GM12878 (cell line): ENCODE results near the gene RAD23B. TPM values are rescaled to one million over a fixed set of nuclear protein-coding genes. Genes with fewer than 3 reads are reported as not detected.

Source experiments
- ATAC-seq: fragments of 200-7000 bp; cut with Tn5 transposase; 3 replicates; pipeline ENCODE4 v1.9.1; 2020; ENCODE audit warnings: mild to moderate bottlenecking, moderate library complexity
- BruUV-seq: library from RNA; stranded (reverse); fragments of 400-500 nt; replicated peaks from 2 replicates; lab custom pipeline; 2021; lab: Mats Ljungman, UMichigan
- CTCF ChIA-PET: fragments of 300-600 bp; sonication (Branson Sonifier 250); formaldehyde crosslinking; extraction: SDS; loops from one replicate; lab custom pipeline; 2021; ENCODE audit warnings: inconsistent platforms; lab: Yijun Ruan, JAX
- POLR2A ChIA-PET: fragments of 350-600 bp; formaldehyde crosslinking; extraction: SDS; loops from one replicate; lab custom pipeline; 2021; ENCODE audit warnings: inconsistent platforms; lab: Charles Lee
- RAD21 ChIA-PET: fragments of 300-600 bp; sonication (Branson Sonifier 250); formaldehyde crosslinking; loops from one replicate; lab custom pipeline; 2023; ENCODE audit warnings: antibody characterized with exemption; ENCODE audit not compliant: unreplicated experiment; lab: Charles Lee
- SMC1A ChIA-PET: fragments of 300-600 bp; sonication (Branson Sonifier 250); formaldehyde crosslinking; loops from one replicate; lab custom pipeline; 2023; ENCODE audit not compliant: unreplicated experiment, uncharacterized antibody; lab: Charles Lee
- DNase-seq: peaks from one replicate; pipeline ENCODE4 v3.0.0-alpha.2; 2011; ENCODE audit warnings: low read depth, low spot score
- FAIRE-seq: peaks from 3 replicates; lab custom pipeline; 2011; peaks lifted over from hg19 to GRCh38; lab: Jason Lieb, UNC
- H2AFZ ChIP-seq: 2 replicates; pipeline ENCODE4 v1.6.0; 2011; ENCODE audit warnings: low read depth, low read length, control low read depth; ENCODE audit not compliant: control insufficient read depth
- H3K27ac ChIP-seq: 2 replicates; pipeline ENCODE4 v1.5.1; 2011; ENCODE audit warnings: control low read depth; ENCODE audit not compliant: control insufficient read depth, insufficient read depth
- H3K27me3 ChIP-seq, 2 experiments: replicated peaks in 1 of 2; 2 replicates each; pipeline versions ENCODE4 v1.6.0 to v1.6.1; 2011; ENCODE audit warnings: low read length in 1 of 2; ENCODE audit not compliant: control insufficient read depth in 2 of 2, insufficient read depth in 2 of 2
- H3K36me3 ChIP-seq, 2 experiments: 2 replicates each; pipeline ENCODE4 v1.5.1; 2011; ENCODE audit warnings: low read length in 1 of 2; ENCODE audit not compliant: control insufficient read depth in 2 of 2, insufficient read depth in 2 of 2
- H3K4me1 ChIP-seq: 2 replicates; pipeline ENCODE4 v1.6.1; 2011; ENCODE audit warnings: mild to moderate bottlenecking, low read length, moderate library complexity, mixed read lengths; ENCODE audit not compliant: control insufficient read depth, insufficient read depth
- H3K4me2 ChIP-seq: 2 replicates; pipeline ENCODE4 v1.6.0; 2011; ENCODE audit warnings: control low read depth; ENCODE audit not compliant: control insufficient read depth, insufficient read depth
- H3K4me3 ChIP-seq: fragments of 200-600 bp; sonication (generic); 2 replicates; pipeline ENCODE4 v1.5.1; 2016
- H3K79me2 ChIP-seq: 2 replicates; pipeline ENCODE4 v1.6.0; 2011; ENCODE audit warnings: low read length; ENCODE audit not compliant: control insufficient read depth, insufficient read depth
- H3K9ac ChIP-seq: 2 replicates; pipeline ENCODE4 v1.8.0; 2011; ENCODE audit warnings: low read length, control low read depth, mixed read lengths; ENCODE audit not compliant: control insufficient read depth, insufficient read depth
- H3K9me3 ChIP-seq: replicated peaks from 3 replicates; pipeline ENCODE4 v1.5.1; 2011; ENCODE audit warnings: mild to moderate bottlenecking, low read length; ENCODE audit not compliant: control insufficient read depth, insufficient read depth
- H4K20me1 ChIP-seq: 2 replicates; pipeline ENCODE4 v1.6.0; 2011; ENCODE audit not compliant: control insufficient read depth, insufficient read depth
- ATF7 ChIP-seq: fragments of 450-650 bp; IDR thresholded peaks from 2 replicates; pipeline ENCODE4 v1.6.1; 2016; ENCODE audit warnings: low read depth, mild to moderate bottlenecking
- BCL11A ChIP-seq: IDR thresholded peaks from 2 replicates; pipeline ENCODE4 v1.6.1; 2011; ENCODE audit warnings: low read depth, low read length
- CHD1 ChIP-seq: IDR thresholded peaks from 2 replicates; pipeline ENCODE4 v1.6.1; 2012; ENCODE audit warnings: low read depth, low read length, improper control_type of control experiment
- CHD2 ChIP-seq: IDR thresholded peaks from 2 replicates; pipeline ENCODE4 v1.6.1; 2011; ENCODE audit warnings: low read depth, low read length, improper control_type of control experiment, borderline replicate concordance
- IKZF2 ChIP-seq, 2 experiments: fragments of 450-650 bp; IDR thresholded peaks; 2 replicates each; pipeline ENCODE4 v1.6.1; 2017; ENCODE audit warnings: mild to moderate bottlenecking in 2 of 2, moderate library complexity in 2 of 2
- MTA2 ChIP-seq: fragments of 450-650 bp; IDR thresholded peaks from 2 replicates; pipeline ENCODE4 v1.6.1; 2016; ENCODE audit warnings: low read depth, mild to moderate bottlenecking, moderate library complexity
- NBN ChIP-seq: fragments of 450-650 bp; IDR thresholded peaks from 2 replicates; pipeline ENCODE4 v1.6.1; 2016
- NRF1 ChIP-seq: conservative IDR thresholded peaks from 2 replicates; pipeline ENCODE4 v1.6.1; 2011; ENCODE audit warnings: mild to moderate bottlenecking, low read depth, low read length, improper control_type of control experiment
- POLR2A ChIP-seq: IDR thresholded peaks from 2 replicates; pipeline ENCODE4 v1.6.1; 2011; ENCODE audit warnings: low read depth, mild to moderate bottlenecking, low read length
- RCOR1 ChIP-seq: conservative IDR thresholded peaks from 2 replicates; pipeline ENCODE4 v1.6.1; 2012; ENCODE audit warnings: low read depth, low read length, improper control_type of control experiment
- RELA ChIP-seq: fragments of 450-650 bp; IDR thresholded peaks from 2 replicates; pipeline ENCODE4 v1.8.0; 2014; ENCODE audit warnings: borderline replicate concordance; ENCODE audit not compliant: partially characterized antibody
- STAT1 ChIP-seq: fragments of 450-650 bp; conservative IDR thresholded peaks from 2 replicates; pipeline ENCODE4 v1.6.1; 2014; ENCODE audit warnings: antibody characterized with exemption, mild to moderate bottlenecking
- ZNF207 ChIP-seq: fragments of 450-650 bp; IDR thresholded peaks from 2 replicates; pipeline ENCODE4 v1.6.1; 2014; ENCODE audit warnings: antibody characterized with exemption, mild to moderate bottlenecking, borderline replicate concordance
- ZNF217 ChIP-seq: fragments of 450-650 bp; IDR thresholded peaks from 2 replicates; pipeline ENCODE4 v1.6.1; 2017; ENCODE audit warnings: antibody characterized with exemption, mild to moderate bottlenecking
- ZNF384 ChIP-seq: IDR thresholded peaks from 2 replicates; pipeline ENCODE4 v1.6.1; 2012; ENCODE audit warnings: low read depth, mild to moderate bottlenecking, low read length, improper control_type of control experiment, borderline replicate concordance
- WGBS: methylation state at CpG from one replicate; pipeline ENCODE4 v1.1.6; 2016; ENCODE audit warnings: low lambda C conversion rate; ENCODE audit not compliant: insufficient replicate concordance, insufficient coverage; ENCODE audit errors: missing lambda C conversion rate; 5-methylcytosine and 5-hydroxymethylcytosine counted together
- in situ Hi-C: fragments of 300-500 bp; cut with MboI; formaldehyde crosslinking; loops from 9 replicates; pipeline ENCODE4 v1.14.3; 2018; ENCODE audit warnings: mixed read lengths
- intact Hi-C: fragments of 100-400 bp; cut with micrococcal nuclease; formaldehyde crosslinking; loops from one replicate; pipeline ENCODE4 v1.14.2; 2022; ENCODE audit not compliant: unreplicated experiment
- polyA plus RNA-seq, 11 experiments: library from polyadenylated mRNA; depleted of rRNA in 4 of 11; unstranded in 6 of 11; stranded (reverse) in 5 of 11; fragments of >200 nt; fragmentation: Nextera tagmentation in 4 of 11; fragmentation: Illumina TruSeq in 1 of 11; extraction: Ambion mirVana in 4 of 11; extraction: Trizol in 1 of 11; gene quantifications; 1 replicate in 1 of 11; 2 replicates in 10 of 11; pipeline versions ENCODE4 v1.2.1 to v1.2.3, GENCODE V29; 2011 to 2016; ENCODE audit warnings: inconsistent platforms in 2 of 11, missing spikeins in 2 of 11, low read depth in 1 of 11
- total RNA-seq, 4 experiments: library from RNA; depleted of rRNA in 3 of 4; stranded (reverse); fragments of >200 nt in 3 of 4; fragmentation: Illumina TruSeq in 1 of 4; extraction: Trizol in 1 of 4; gene quantifications; 2 replicates each; pipeline versions ENCODE4 v1.2.1 to v1.2.3, GENCODE V29; 2013 to 2021
- TF ChIP-seq, protein P1 (sequence below): fragments of 450-650 bp; IDR thresholded peaks from 2 replicates; pipeline ENCODE4 v1.6.1; 2016; ENCODE audit warnings: mild to moderate bottlenecking
- TF ChIP-seq, protein P2 (sequence below): fragments of 450-650 bp; IDR thresholded peaks from 2 replicates; pipeline ENCODE4 v1.6.1; 2017; ENCODE audit warnings: mild to moderate bottlenecking, low read depth, inconsistent platforms; ENCODE audit not compliant: poor library complexity, severe bottlenecking
- TF ChIP-seq, protein P3 (sequence below): fragments of 450-650 bp; conservative IDR thresholded peaks from 2 replicates; pipeline ENCODE4 v1.6.1; 2017; ENCODE audit warnings: mild to moderate bottlenecking, moderate library complexity

The RAD23B gene
- total and polyA plus RNA-seq, 10 of the 15 experiments (the other 5 are each of a cell fraction or from before 2014, with no cell fraction given): 10.3 to 256 (median 54.6) TPM

DNA sequence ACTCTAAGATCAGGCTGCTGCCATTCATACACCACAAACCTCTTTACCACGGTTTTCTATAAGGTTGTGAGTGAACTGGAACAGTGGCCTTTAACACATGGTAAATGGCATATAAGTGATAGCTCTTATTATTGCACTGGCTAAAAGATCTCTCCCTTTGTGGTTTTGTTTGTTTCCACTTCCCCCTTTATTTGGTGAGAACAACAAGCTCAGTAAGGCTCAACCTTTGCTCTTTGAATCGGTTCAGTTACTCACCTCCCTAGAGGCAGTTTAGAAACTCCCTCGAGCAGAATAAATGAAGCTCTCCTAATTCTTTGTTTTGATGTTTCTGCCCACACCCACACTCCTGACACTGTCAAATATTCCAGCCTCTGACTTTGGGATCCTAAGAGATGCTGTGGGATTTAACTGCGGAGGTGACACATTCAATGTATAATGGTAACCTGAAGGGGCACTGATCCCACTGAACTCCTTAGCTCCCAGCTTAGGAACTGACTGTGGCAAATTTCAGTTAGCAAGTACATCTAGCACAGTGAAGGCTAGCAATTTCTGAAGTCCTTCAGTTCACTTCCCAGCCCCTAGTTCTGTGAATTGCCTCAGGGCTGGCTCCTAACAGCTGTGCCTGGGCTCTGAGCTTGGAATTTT is 22.5 kb upstream of the RAD23B start:
- Histone ChIP-seq H3K9ac (no peak overlapping the region; the same call in 1 of the 2 replicates), H2AFZ (peak overlapping the region; percentile 45; the same call in 1 of the 2 replicates), H3K4me1 (peaks cover 11% of the 10 kb centered on the region), H3K9me3 (no peaks in the 10 kb centered on the region; the same call in 2 of the 3 replicates), H3K27ac (peak overlapping the region; percentile 36), H3K79me2 (no peaks in the 10 kb centered on the region), H3K4me2 (peak overlapping the region; percentile 88), H4K20me1 (no peaks in the 10 kb centered on the region), H3K36me3 (no peaks in the 10 kb centered on the region), H3K4me3 (peak overlapping the region; percentile 27; the same call in 1 of the 2 replicates), H3K27me3 (no peaks in the 10 kb centered on the region)
- peak; percentile 97 for FAIRE-seq
- BruUV-seq: no TSS peak
- ChIA-PET CTCF (interaction anchor here (0.6 to 4.2 kb wide), 24 partner anchors 9 to 280 kb away, joined by 3 to 39 read pairs (median 6); no protein-coding TSS in a partner anchor), SMC1A (interaction anchor here (0.6 to 5.7 kb wide), 47 partner anchors 9 to 280 kb away, joined by 3 to 104 read pairs (median 6); partner anchors contain the start of gene RAD23B), POLR2A (interaction anchor here (0.7 to 5.7 kb wide), 21 partner anchors 9 to 392 kb away, joined by 3 to 39 read pairs (median 4); partner anchors contain the start of gene RAD23B), RAD21 (interaction anchor here (0.9 to 4.5 kb wide), 41 partner anchors 9 to 397 kb away, joined by 3 to 84 read pairs (median 5); partner anchors contain the start of gene RAD23B)
- ATAC-seq: peak; percentile 98
- in situ Hi-C loops (no loop called here), intact Hi-C loops (loop anchor here (2.0 to 5.0 kb wide), 4 partner anchors 22 to 83 kb away; partner anchors contain the start of gene RAD23B)
- 1% methylated on average over 4 of the region's 4 CpGs for WGBS
- peak; percentile 88 for DNase-seq
- 0 out of 2 replicates have a peak, but pooled peaks have one; percentile 10 for TF ChIP-seq ZNF384
- peak; percentile 95 for TF ChIP-seq RCOR1
- TF ChIP-seq RELA: peak; percentile 5
- TF ChIP-seq, protein P1, sequence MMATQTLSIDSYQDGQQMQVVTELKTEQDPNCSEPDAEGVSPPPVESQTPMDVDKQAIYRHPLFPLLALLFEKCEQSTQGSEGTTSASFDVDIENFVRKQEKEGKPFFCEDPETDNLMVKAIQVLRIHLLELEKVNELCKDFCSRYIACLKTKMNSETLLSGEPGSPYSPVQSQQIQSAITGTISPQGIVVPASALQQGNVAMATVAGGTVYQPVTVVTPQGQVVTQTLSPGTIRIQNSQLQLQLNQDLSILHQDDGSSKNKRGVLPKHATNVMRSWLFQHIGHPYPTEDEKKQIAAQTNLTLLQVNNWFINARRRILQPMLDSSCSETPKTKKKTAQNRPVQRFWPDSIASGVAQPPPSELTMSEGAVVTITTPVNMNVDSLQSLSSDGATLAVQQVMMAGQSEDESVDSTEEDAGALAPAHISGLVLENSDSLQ: peak; percentile 77
- no peak for TF ChIP-seq POLR2A
- TF ChIP-seq ZNF207: no peak; the same call in 1 of the 2 replicates
- TF ChIP-seq MTA2: peak; percentile 98
- TF ChIP-seq CHD2: peak; percentile 80; the same call in 1 of the 2 replicates
- TF ChIP-seq BCL11A: peak; percentile 87
- TF ChIP-seq, protein P2, sequence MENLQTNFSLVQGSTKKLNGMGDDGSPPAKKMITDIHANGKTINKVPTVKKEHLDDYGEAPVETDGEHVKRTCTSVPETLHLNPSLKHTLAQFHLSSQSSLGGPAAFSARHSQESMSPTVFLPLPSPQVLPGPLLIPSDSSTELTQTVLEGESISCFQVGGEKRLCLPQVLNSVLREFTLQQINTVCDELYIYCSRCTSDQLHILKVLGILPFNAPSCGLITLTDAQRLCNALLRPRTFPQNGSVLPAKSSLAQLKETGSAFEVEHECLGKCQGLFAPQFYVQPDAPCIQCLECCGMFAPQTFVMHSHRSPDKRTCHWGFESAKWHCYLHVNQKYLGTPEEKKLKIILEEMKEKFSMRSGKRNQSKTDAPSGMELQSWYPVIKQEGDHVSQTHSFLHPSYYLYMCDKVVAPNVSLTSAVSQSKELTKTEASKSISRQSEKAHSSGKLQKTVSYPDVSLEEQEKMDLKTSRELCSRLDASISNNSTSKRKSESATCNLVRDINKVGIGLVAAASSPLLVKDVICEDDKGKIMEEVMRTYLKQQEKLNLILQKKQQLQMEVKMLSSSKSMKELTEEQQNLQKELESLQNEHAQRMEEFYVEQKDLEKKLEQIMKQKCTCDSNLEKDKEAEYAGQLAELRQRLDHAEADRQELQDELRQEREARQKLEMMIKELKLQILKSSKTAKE: peak; percentile 89
- TF ChIP-seq CHD1: no peak
- TF ChIP-seq, protein P3, sequence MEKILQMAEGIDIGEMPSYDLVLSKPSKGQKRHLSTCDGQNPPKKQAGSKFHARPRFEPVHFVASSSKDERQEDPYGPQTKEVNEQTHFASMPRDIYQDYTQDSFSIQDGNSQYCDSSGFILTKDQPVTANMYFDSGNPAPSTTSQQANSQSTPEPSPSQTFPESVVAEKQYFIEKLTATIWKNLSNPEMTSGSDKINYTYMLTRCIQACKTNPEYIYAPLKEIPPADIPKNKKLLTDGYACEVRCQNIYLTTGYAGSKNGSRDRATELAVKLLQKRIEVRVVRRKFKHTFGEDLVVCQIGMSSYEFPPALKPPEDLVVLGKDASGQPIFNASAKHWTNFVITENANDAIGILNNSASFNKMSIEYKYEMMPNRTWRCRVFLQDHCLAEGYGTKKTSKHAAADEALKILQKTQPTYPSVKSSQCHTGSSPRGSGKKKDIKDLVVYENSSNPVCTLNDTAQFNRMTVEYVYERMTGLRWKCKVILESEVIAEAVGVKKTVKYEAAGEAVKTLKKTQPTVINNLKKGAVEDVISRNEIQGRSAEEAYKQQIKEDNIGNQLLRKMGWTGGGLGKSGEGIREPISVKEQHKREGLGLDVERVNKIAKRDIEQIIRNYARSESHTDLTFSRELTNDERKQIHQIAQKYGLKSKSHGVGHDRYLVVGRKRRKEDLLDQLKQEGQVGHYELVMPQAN: peak; percentile 11; the same call in 1 of the 2 replicates
- peak; percentile 87; the same call in 1 of the 2 replicates for TF ChIP-seq ZNF217
- peak; percentile 96 to 97 for TF ChIP-seq IKZF2 (IDR thresholded peaks at IDR 0.05)
- peak; percentile 86 for TF ChIP-seq ATF7
- TF ChIP-seq STAT1: no peak
- TF ChIP-seq NBN: peak; percentile 96
- TF ChIP-seq NRF1: no peak
